Activated T-helper 2 cell treated with anti-CD3 and anti-CD28 coated beads, Interferon-gamma antibody, Interleukin-2, Interleukin-4, amounts not matched to agents 10 μg/mL and 5 μg/mL and 100 μg/mL, durations not matched to agents 14 hours and 24 hours and 36 hours (primary cell): Measurements from ENCODE around the gene PDCD6IP. TPM values are rescaled to one million over a fixed set of nuclear protein-coding genes. Genes with fewer than 3 reads are reported as not detected.

ENCODE experiments used
- DNase-seq: peaks from one replicate; pipeline ENCODE4 v3.0.0; 2021; ENCODE audit warnings: low spot score
- H3K27ac Mint-ChIP-seq: one replicate; pipeline ENCODE4 v1.8.0; 2021; ENCODE audit warnings: mixed read lengths
- H3K27me3 Mint-ChIP-seq: one replicate; pipeline ENCODE4 v1.8.0; 2021; ENCODE audit warnings: low read depth, mixed read lengths
- H3K36me3 Mint-ChIP-seq: one replicate; pipeline ENCODE4 v1.8.0; 2021; ENCODE audit warnings: low read depth, mixed read lengths
- H3K4me1 Mint-ChIP-seq: one replicate; pipeline ENCODE4 v1.8.0; 2021; ENCODE audit warnings: low read depth, mixed read lengths
- H3K4me3 Mint-ChIP-seq: one replicate; pipeline ENCODE4 v1.8.0; 2021; ENCODE audit warnings: low read depth, mild to moderate bottlenecking, moderate library complexity, mixed read lengths
- H3K9me3 Mint-ChIP-seq: one replicate; pipeline ENCODE4 v1.8.0; 2021; ENCODE audit warnings: mixed read lengths
- intact Hi-C: fragments of 100-400 bp; cut with micrococcal nuclease; formaldehyde crosslinking; loops from one replicate; pipeline ENCODE4 v1.15.1; 2023
- total RNA-seq: library from RNA; stranded (reverse); gene quantifications from 2 replicates; pipeline ENCODE4 v1.2.3, GENCODE V29; 2022

PDCD6IP gene
- total RNA-seq, 1 donor from 2014 or later, result 180 TPM

GRCh38 chr3:33869977-33870376 lies 71.5 kb downstream of the PDCD6IP start:
- intact Hi-C loops, result no loop called here
- H3K9me3 Mint-ChIP-seq, result no peaks in the 10 kb centered on the region
- H3K4me3 Mint-ChIP-seq, result no peak overlapping the region
- no peaks in the 10 kb centered on the region for H3K27me3 Mint-ChIP-seq
- peaks cover 15% of the 10 kb centered on the region for H3K36me3 Mint-ChIP-seq
- no peak overlapping the region for H3K27ac Mint-ChIP-seq
- no peak for DNase-seq
- peaks cover 4% of the 10 kb centered on the region for H3K4me1 Mint-ChIP-seq

- Mint-ChIP-seq H3K9me3 (no peaks in the 10 kb centered on the region), H3K4me1 (no peaks in the 10 kb centered on the region), H3K27me3 (no peaks in the 10 kb centered on the region), H3K27ac (no peak overlapping the region), H3K36me3 (peaks cover 4% of the 10 kb centered on the region), H3K4me3 (no peak overlapping the region)
- intact Hi-C loops, result no loop called here
- no peak for DNase-seq
Observed at GRCh38 chr3:33874815-33875214, 76.4 kb downstream of the PDCD6IP start.

DNA sequence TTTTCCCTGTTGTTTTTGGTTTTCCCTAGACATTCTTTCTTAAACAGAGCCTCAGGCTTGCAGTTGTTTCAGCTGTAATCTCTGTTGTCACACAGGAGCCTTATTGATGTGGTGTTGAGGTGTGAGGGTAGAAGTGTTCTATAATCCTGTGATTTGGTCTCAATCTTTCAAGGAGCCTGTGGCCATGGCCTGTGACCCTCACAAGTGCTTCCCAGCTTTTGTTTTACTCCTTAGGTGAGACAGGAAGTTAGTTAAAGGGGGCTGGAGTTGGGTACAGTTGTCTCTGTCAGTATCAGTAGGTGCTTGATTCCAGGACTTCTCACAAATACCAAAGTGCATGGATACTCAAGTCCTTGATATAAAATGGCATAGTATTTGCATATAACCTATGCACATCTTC lies 77.2 kb downstream of the PDCD6IP start:
- H3K9me3 Mint-ChIP-seq, result no peaks in the 10 kb centered on the region
- intact Hi-C loops, result no loop called here

DNA sequence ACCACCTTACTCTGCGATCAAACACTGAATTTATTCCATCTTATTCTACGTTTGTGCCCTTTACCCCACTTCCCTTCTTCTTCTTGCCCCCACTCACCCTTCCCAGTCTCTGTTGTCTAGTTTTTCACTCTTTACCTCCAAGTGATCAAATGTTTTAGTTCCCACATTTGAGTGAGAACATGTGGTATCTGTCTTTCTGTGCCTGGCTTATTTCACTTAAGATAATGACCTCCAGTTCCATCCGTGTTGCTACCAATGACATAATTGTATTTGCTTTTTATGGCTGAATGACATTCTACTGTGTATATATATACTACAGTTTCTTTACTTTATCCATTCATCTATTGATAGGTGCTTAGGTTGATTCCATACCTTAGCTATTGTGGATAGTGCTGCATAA lies 78.8 kb downstream of the PDCD6IP start:
- no peak for DNase-seq
- Mint-ChIP-seq H3K9me3 (no peaks in the 10 kb centered on the region), H3K36me3 (no peaks in the 10 kb centered on the region), H3K27me3 (no peaks in the 10 kb centered on the region), H3K4me1 (no peaks in the 10 kb centered on the region), H3K27ac (no peak overlapping the region), H3K4me3 (no peak overlapping the region)
- intact Hi-C loops, result no loop called here

More for the DNA sequence above, 77.2 kb downstream of the PDCD6IP start:
- Mint-ChIP-seq H3K27me3 (no peaks in the 10 kb centered on the region), H3K4me1 (no peaks in the 10 kb centered on the region), H3K27ac (no peak overlapping the region), H3K36me3 (no peaks in the 10 kb centered on the region), H3K4me3 (no peak overlapping the region)
- DNase-seq, result no peak

GRCh38 chr3:33879540-33879939 lies 81.1 kb downstream of the PDCD6IP start:
- H3K36me3 Mint-ChIP-seq, result no peaks in the 10 kb centered on the region
- DNase-seq, result no peak
- H3K9me3 Mint-ChIP-seq, result no peaks in the 10 kb centered on the region
- peaks cover 4% of the 10 kb centered on the region for H3K4me1 Mint-ChIP-seq
- intact Hi-C loops, result no loop called here
- no peak overlapping the region for H3K4me3 Mint-ChIP-seq
- peaks cover 2% of the 10 kb centered on the region for H3K27me3 Mint-ChIP-seq
- H3K27ac Mint-ChIP-seq, result no peak overlapping the region

DNA sequence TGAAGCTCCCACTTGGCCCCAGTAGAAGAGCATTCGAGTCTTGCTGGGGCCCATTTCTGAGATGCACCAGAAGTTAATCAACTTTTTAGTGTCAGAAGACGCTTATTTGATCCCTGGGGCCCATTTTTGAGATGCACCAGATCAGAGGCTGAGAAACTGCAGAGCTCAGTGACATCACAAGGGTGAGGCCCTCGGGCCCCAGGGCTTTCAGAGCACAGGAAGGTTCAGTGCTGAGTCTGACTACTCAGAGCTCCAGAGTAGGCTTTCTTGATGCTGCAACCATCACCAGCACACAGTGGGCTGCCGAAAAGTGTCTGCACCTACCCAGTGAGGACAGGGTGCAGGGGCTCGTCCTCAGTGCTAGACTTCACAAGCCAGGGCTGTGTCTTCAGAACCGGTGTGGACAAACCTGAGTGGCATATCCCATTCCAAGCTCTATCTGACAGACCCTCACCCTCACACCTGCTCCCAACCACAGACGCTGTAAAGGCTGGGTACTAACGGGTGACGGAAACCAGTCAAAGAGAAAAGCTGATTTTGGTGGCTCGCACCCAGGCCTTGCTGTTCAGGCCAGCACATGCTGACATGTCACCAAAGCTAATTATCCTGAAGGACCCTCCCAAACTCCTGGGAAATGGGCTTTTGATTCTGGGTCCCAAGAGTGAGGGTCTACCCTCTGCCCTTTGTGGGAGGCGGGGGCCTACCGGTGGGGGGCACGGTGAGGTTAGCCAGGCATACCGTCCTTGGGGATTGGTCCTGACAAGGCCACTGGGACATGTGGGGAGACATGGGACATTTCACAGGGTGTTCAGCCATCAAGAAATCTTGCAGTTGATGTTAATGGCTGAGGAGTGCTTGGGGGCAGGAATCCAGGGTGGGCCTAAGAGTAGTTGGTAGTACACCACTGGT lies 83.0 kb downstream of the PDCD6IP start:
- Mint-ChIP-seq H3K4me3 (no peak overlapping the region), H3K4me1 (peaks cover 4% of the 10 kb centered on the region), H3K36me3 (no peaks in the 10 kb centered on the region), H3K27ac (no peak overlapping the region), H3K9me3 (no peaks in the 10 kb centered on the region), H3K27me3 (peaks cover 2% of the 10 kb centered on the region)
- DNase-seq, result no peak
- intact Hi-C loops, result loop anchor here (5.0 to 10.0 kb wide), 2 partner anchors 133 to 801 kb away; no protein-coding TSS in a partner anchor

- H3K27me3 Mint-ChIP-seq, result peaks cover 2% of the 10 kb centered on the region
- no peak overlapping the region for H3K27ac Mint-ChIP-seq
- H3K4me3 Mint-ChIP-seq, result no peak overlapping the region
- no peak for DNase-seq
- H3K36me3 Mint-ChIP-seq, result no peaks in the 10 kb centered on the region
- peaks cover 4% of the 10 kb centered on the region for H3K4me1 Mint-ChIP-seq
- intact Hi-C loops, result loop anchor here (5.0 to 10.0 kb wide), 2 partner anchors 133 to 800 kb away; no protein-coding TSS in a partner anchor
- H3K9me3 Mint-ChIP-seq, result no peaks in the 10 kb centered on the region
Observed at GRCh38 chr3:33882296-33882695, 83.9 kb downstream of the PDCD6IP start.

DNA sequence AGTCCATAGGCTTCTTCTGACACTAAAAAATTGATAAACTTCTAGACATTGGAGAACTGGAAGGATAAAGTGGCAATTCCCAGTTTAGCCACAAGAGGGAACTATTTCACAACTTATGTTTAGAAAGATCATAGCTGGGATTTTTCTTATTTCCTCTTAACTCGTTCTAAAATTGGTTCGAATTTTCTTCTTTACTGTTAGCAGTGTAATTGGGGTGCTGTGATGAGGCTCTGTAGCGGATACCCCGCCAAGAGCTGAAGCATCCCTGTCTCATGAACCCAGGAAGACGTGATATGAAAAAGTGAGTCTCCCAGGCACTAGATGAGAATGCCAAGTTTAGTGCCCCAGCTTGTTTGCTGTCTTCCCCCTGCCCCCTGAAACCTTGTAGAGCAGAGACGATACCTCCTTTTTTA lies 85.1 kb downstream of the PDCD6IP start:
- intact Hi-C loops, result loop anchor here (5.0 to 10.0 kb wide), 2 partner anchors 131 to 799 kb away; no protein-coding TSS in a partner anchor

DNA sequence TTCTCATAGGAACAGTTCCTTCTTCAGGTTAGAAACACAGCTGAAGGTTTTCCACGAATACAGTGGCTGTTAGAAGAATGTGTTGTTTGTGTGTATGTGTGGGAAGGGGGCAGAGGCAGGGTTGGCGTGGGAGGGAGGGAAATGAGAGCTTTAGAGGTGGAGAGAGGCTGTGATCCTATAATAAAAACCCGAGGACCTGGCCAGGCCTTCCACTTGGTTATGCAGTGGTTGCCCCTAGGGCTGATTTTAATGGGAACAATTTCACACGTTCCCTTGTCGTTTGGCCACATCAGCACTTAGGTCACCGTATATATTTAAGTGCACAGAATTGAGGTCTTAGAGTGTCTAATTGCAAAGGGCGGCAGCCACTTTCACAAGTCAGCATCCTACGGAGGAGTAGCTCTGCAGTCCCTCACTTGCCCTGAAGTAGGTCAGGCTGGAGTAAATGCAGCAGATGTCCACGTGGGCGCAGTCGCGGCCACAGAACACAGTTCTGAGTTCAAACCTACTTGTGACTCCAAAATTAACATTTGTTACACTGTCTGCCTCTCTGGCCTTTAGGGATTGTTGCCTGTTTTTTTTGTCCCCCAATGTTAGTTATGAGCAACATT lies 85.6 kb downstream of the PDCD6IP start:
- intact Hi-C loops, result loop anchor here (5.0 to 10.0 kb wide), 2 partner anchors 131 to 798 kb away; no protein-coding TSS in a partner anchor
- Mint-ChIP-seq H3K27me3 (peaks cover 2% of the 10 kb centered on the region), H3K4me3 (no peak overlapping the region), H3K27ac (no peak overlapping the region), H3K36me3 (no peaks in the 10 kb centered on the region), H3K9me3 (no peaks in the 10 kb centered on the region), H3K4me1 (peaks cover 4% of the 10 kb centered on the region)
- DNase-seq, result no peak

More for the DNA sequence above, 85.1 kb downstream of the PDCD6IP start:
- DNase-seq, result no peak
- H3K36me3 Mint-ChIP-seq, result no peaks in the 10 kb centered on the region
- H3K9me3 Mint-ChIP-seq, result no peaks in the 10 kb centered on the region
- no peak overlapping the region for H3K27ac Mint-ChIP-seq
- H3K27me3 Mint-ChIP-seq, result peaks cover 2% of the 10 kb centered on the region
- peaks cover 4% of the 10 kb centered on the region for H3K4me1 Mint-ChIP-seq
- H3K4me3 Mint-ChIP-seq, result no peak overlapping the region

- Mint-ChIP-seq H3K4me1 (peaks cover 4% of the 10 kb centered on the region), H3K27me3 (peaks cover 2% of the 10 kb centered on the region), H3K9me3 (no peaks in the 10 kb centered on the region), H3K36me3 (no peaks in the 10 kb centered on the region), H3K27ac (no peak overlapping the region), H3K4me3 (no peak overlapping the region)
- intact Hi-C loops, result loop anchor here (5.0 to 10.0 kb wide), 2 partner anchors 130 to 798 kb away; no protein-coding TSS in a partner anchor
- DNase-seq, result no peak
Observed at GRCh38 chr3:33884701-33885100, 86.3 kb downstream of the PDCD6IP start.

DNA sequence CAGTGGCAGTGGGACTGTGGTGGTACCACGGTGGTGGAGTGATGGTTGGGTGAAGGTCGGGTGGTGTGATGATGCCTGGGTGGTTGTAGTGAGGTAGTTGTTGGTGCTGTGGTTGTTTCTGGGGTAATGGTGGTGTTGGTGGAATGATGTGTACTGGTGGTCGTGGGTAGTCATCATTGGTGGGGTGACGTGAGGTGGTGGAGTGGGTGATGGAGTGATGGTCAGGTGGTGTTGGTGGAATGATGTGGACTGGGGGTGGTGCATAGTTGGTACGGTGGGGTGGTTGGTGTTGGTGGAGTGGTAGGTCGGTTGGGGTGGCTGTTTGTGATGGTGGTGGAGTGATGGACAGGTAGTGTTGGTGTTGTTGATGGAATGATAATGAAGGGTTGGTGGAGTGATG lies 87.1 kb downstream of the PDCD6IP start:
- no peak for DNase-seq
- Mint-ChIP-seq H3K4me1 (peaks cover 4% of the 10 kb centered on the region), H3K9me3 (no peaks in the 10 kb centered on the region), H3K4me3 (no peak overlapping the region), H3K27ac (no peak overlapping the region), H3K36me3 (no peaks in the 10 kb centered on the region), H3K27me3 (peaks cover 2% of the 10 kb centered on the region)
- intact Hi-C loops, result loop anchor here (10.0 kb wide), 1 partner anchor 129 kb away; no protein-coding TSS in a partner anchor

DNA sequence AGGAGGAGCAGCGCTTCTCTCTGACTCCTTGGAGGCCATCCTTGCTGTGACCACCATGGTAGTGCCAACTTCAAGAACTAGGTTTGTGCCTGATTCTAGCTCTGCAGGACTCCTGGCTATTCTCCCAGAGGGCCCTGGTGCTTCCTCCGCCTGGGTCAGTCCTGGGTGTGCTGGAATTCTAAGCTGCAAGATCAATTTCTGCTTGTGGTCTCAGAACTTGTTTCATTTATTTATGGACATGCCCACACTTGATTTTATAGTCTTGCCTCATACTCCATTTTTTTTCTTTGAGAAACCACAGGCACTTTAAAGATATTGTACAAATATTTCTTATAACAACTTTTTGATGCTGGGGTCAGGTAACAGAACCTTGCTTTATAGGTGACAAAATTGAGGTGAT lies 87.6 kb downstream of the PDCD6IP start:
- H3K9me3 Mint-ChIP-seq, result no peaks in the 10 kb centered on the region
- H3K4me3 Mint-ChIP-seq, result no peak overlapping the region
- H3K36me3 Mint-ChIP-seq, result no peaks in the 10 kb centered on the region
- H3K27ac Mint-ChIP-seq, result no peak overlapping the region
- DNase-seq, result no peak
- intact Hi-C loops, result loop anchor here (10.0 kb wide), 1 partner anchor 129 kb away; no protein-coding TSS in a partner anchor
- H3K4me1 Mint-ChIP-seq, result peaks cover 4% of the 10 kb centered on the region
- H3K27me3 Mint-ChIP-seq, result peaks cover 2% of the 10 kb centered on the region

- intact Hi-C loops, result loop anchor here (10.0 kb wide), 1 partner anchor 127 kb away; no protein-coding TSS in a partner anchor
- Mint-ChIP-seq H3K4me1 (peaks cover 4% of the 10 kb centered on the region), H3K27ac (no peak overlapping the region), H3K9me3 (no peaks in the 10 kb centered on the region), H3K4me3 (no peak overlapping the region), H3K27me3 (peaks cover 2% of the 10 kb centered on the region), H3K36me3 (no peaks in the 10 kb centered on the region)
- no peak for DNase-seq
Observed at GRCh38 chr3:33887478-33887877, 89.0 kb downstream of the PDCD6IP start.
